HG02588 (cell line): ENCODE measurements around the gene ARHGAP8.

Source experiments
- ATAC-seq: cut with Tn5 transposase; IDR thresholded peaks from one replicate; pipeline ENCODE4 v1.9.1; 2021; ENCODE audit warnings: mild to moderate bottlenecking, moderate library complexity; ENCODE audit not compliant: unreplicated experiment

ARHGAP8 gene

GRCh38 chr22:44724859-44725258, 27.5 kb upstream of the ARHGAP8 start:
- ATAC-seq: no peak

- ATAC-seq: no peak
These were observed 25.9 kb upstream of the ARHGAP8 start for GRCh38 chr22:44726439-44726838.

- ATAC-seq: no peak
These were observed 25.2 kb upstream of the ARHGAP8 start for GRCh38 chr22:44727148-44727547.

GRCh38 chr22:44727709-44728108, 24.7 kb upstream of the ARHGAP8 start:
- ATAC-seq: no peak

- no peak for ATAC-seq
These were observed 23.5 kb upstream of the ARHGAP8 start for GRCh38 chr22:44728761-44729324.

- ATAC-seq: no peak
These were observed 22.9 kb upstream of the ARHGAP8 start for GRCh38 chr22:44729391-44730021.

- ATAC-seq: no peak
These were observed 22.4 kb upstream of the ARHGAP8 start for GRCh38 chr22:44730022-44730393.

- no peak for ATAC-seq
These were observed 21.7 kb upstream of the ARHGAP8 start for GRCh38 chr22:44730490-44731356.

- ATAC-seq: no peak
These were observed 20.9 kb upstream of the ARHGAP8 start for GRCh38 chr22:44731357-44731970.

- no peak for ATAC-seq
These were observed 20.3 kb upstream of the ARHGAP8 start for GRCh38 chr22:44732017-44732561.

GRCh38 chr22:44732661-44733060, 19.7 kb upstream of the ARHGAP8 start:
- no peak for ATAC-seq

GRCh38 chr22:44733426-44734106, 18.8 kb upstream of the ARHGAP8 start:
- ATAC-seq: no peak

GRCh38 chr22:44734278-44734677, 18.1 kb upstream of the ARHGAP8 start:
- no peak for ATAC-seq

- ATAC-seq: no peak
These were observed 17.4 kb upstream of the ARHGAP8 start for GRCh38 chr22:44734801-44735517.

GRCh38 chr22:44735518-44736428, 16.6 kb upstream of the ARHGAP8 start:
- ATAC-seq: no peak

- no peak for ATAC-seq
These were observed 15.6 kb upstream of the ARHGAP8 start for GRCh38 chr22:44736581-44737405.

GRCh38 chr22:44737406-44738346, 14.7 kb upstream of the ARHGAP8 start:
- ATAC-seq: no peak
